22Rv1 (cell line): ENCODE results near the gene RLF.
"Not testable (repeated sequence)": the region's sequence is repeated elsewhere in the genome, so short reads cannot be mapped to it uniquely, and the experiment has no call there.

ENCODE experiments used
- H3K27ac ChIP-seq: fragments of 450-650 bp; 2 replicates; pipeline ENCODE4 v1.5.1; 2017
- ZFX ChIP-seq: fragments of 450-650 bp; IDR thresholded peaks from 2 replicates; pipeline ENCODE4 v1.6.1; 2017; ENCODE audit warnings: antibody characterized with exemption, borderline replicate concordance
- TF ChIP-seq, protein P1 (sequence below): fragments of 450-650 bp; IDR thresholded peaks from 2 replicates; pipeline ENCODE4 v1.5.1; 2017; ENCODE audit warnings: mild to moderate bottlenecking

The RLF gene

DNA sequence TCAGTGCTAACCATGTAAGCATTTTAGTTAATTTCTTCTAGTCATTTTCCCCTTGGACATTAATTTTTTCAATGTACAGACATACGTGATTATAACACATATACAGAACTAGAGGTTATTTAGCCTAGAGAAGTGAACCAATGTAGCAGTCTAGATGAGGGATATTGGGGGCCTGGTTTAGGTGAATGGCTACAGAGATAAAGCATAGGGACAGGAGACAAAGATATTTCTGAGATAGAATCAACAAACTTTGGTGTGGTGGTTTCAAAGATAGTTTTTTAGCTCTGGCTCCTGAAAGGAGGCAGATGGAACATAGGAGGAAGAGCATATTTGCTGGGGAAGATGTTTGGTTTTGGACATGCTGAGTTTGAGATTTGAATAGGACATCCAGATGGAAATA lies 23.0 kb downstream of the RLF start:
- no peak overlapping the region for H3K27ac ChIP-seq
- no peak for TF ChIP-seq ZFX
- TF ChIP-seq, protein P1, sequence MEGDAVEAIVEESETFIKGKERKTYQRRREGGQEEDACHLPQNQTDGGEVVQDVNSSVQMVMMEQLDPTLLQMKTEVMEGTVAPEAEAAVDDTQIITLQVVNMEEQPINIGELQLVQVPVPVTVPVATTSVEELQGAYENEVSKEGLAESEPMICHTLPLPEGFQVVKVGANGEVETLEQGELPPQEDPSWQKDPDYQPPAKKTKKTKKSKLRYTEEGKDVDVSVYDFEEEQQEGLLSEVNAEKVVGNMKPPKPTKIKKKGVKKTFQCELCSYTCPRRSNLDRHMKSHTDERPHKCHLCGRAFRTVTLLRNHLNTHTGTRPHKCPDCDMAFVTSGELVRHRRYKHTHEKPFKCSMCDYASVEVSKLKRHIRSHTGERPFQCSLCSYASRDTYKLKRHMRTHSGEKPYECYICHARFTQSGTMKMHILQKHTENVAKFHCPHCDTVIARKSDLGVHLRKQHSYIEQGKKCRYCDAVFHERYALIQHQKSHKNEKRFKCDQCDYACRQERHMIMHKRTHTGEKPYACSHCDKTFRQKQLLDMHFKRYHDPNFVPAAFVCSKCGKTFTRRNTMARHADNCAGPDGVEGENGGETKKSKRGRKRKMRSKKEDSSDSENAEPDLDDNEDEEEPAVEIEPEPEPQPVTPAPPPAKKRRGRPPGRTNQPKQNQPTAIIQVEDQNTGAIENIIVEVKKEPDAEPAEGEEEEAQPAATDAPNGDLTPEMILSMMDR: no peak

DNA sequence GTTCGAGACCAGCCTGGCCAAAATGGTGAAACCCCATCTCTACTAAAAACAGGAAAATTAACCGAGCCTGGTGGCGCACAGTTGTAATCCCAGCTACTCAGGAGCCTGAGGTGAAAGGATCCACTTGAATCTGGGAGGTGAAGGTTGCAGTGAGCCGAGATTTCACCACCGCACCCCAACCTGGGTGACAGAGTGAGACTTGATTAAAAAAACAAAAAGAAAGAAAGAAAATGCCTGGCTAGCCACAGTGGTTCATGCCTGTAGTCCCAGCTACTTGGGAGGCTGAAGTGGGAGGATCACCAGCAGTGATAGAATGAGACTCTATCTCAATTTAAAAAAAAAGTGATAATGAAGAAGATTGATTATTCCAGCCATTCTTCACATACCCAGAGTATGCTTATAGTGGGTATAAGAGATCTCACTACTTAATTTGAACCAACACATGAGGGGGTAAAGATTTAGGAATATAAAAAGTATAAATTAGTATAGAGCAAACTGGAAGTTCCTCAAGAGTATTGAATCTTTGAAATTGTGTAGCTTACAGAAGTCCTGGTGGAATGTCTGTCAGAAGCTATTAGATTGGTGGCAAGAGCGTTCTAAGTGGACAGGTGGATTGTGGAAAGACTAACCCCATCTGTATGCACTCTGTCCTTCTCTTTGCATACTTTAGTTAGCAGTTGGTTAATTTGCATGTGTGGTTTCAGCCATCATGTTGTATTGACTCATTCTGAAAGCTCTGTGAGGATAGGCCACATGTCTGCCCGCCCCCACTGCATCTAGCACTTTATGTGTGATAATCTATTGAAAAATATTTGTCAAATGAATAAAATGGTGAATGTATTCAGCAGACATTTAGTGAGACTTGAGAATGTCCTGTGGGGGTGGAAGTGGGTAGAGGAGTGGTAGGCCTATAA lies 25.0 kb downstream of the RLF start:
- no peak for TF ChIP-seq ZFX
- TF ChIP-seq, protein P1: no peak
- H3K27ac ChIP-seq: no peak overlapping the region

DNA sequence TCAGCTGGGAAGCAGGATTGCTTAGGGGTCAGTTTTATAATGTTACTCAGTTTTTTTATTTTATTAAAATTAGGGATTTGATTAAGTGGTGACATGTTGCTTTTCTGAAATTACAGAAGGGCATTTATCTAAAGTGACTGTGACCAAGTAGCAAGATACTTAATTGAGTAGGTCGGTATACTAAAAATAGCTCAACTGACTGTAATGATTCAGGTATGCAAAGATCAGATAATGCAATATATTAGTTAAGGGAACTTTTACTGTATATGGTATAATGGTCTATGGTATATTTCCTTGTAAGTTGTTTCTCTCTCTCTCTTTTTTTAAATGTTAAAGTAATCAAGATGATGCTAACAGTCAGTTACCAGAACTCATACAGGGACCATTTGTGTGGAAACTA lies 26.2 kb downstream of the RLF start:
- no peak overlapping the region for H3K27ac ChIP-seq
- no peak for TF ChIP-seq ZFX
- TF ChIP-seq, protein P1: no peak

DNA sequence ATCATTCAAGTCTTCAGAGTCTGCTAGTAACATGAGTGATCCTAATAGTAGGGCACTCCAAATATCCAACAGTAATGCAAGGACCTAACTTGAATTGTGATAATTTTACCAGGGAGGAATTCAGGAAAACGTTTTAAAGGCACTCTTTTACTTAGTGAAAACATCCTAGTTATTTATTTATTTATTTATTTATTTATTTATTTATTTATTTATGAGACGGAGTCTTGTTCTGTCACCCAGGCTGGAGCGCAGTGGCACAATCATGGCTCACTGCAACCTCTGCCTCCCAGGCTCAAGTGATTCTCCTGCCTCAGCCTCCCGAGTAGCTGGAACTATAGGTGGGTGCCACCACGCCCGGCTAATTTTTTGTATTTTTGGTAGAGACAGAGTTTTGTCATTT lies 33.5 kb downstream of the RLF start:
- H3K27ac ChIP-seq: not testable (repeated sequence)

DNA sequence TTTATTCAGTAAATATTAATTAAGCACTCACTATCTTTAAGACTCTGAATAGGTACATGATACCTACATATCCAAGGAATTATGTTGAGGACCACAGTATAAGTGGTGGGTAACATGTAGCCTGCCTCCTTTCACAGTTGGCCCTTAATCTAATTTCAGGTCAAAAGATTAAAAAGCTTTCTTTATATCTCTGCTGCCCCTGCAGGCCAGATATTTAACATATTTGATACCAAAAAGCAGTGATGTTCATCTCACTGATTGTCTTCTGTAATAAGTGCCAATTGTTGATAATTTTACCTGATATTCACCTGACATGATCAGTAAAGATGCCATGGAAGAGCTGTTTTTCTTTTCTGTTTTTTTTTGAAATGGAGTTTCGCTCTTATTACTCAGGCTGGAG lies 36.5 kb downstream of the RLF start:
- TF ChIP-seq, protein P1: peak; percentile 47
- TF ChIP-seq ZFX: no peak

DNA sequence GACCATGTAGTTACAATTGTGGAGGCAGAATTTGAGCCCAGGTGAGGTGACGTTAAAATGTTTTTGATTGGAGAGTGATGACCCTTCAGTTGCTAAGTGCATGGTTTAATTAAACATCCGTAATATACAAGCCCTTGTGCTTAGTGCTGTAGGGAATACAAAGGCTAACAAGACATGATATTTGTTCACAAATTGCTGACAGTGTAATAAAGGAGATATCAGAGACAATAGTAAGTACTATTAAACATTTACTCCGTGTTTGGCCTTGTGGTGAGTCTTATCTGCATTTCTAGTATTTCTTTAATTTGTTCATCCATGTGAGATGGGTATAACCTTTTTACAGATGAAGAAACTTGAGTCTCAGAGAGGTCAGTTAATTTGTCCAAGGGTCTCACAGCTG lies 37.9 kb downstream of the RLF start:
- H3K27ac ChIP-seq: no peak overlapping the region
- no peak for TF ChIP-seq ZFX
- TF ChIP-seq, protein P1: no peak

More for the DNA sequence above, 36.5 kb downstream of the RLF start:
- no peak overlapping the region for H3K27ac ChIP-seq

DNA sequence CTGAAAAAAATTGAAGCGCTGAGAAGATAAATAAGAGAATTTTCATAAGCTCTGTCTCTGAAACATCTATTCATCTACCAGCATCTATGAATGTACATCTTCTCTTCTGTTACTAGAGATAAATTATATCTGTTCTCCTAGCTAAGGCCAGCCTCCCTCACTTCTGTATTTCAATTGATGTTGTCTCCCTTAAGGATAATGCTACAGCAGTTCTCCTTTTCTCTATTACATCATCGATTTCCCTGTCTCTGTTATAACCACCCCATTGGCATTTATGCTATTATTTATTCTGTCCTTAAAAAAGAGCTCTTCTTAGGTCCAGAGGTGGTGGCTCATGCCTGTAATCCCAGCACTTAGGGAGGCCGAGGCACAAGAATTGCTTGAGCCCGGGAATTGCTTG lies 43.7 kb downstream of the RLF start:
- no peak overlapping the region for H3K27ac ChIP-seq
- TF ChIP-seq ZFX: no peak
- TF ChIP-seq, protein P1: no peak
